NOMO-1 (cell line): ENCODE data around the gene MYNN.

ENCODE experiments used
- DNase-seq, 2 experiments: peaks; one replicate each; lab custom pipeline; 2025; ENCODE audit not compliant: unreplicated experiment in 2 of 2; lab: John Stamatoyannopoulos, UW

MYNN gene

DNA sequence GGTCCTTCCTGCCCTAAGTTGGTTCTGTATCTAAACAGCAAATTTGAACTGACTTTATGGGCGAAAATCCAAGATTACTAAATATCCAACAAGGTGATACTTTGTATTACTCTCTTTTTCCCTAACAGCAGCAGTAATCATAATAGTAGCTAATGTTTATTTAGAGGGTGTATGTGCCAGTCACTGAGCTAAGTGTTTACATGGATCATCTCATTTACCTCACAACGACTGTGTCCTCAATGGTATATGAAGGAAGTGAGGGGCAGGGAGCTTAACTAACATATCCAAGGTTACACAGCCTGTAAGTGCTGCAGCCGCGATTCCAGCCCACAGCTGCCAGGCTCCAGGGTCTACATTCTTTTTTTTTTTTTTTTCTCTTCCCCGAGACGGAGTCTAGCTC lies 49.8 kb downstream of the MYNN start:
- DNase-seq = no peak

GRCh38 chr3:169825316-169825715 lies 52.1 kb downstream of the MYNN start:
- DNase-seq = no peak

DNA sequence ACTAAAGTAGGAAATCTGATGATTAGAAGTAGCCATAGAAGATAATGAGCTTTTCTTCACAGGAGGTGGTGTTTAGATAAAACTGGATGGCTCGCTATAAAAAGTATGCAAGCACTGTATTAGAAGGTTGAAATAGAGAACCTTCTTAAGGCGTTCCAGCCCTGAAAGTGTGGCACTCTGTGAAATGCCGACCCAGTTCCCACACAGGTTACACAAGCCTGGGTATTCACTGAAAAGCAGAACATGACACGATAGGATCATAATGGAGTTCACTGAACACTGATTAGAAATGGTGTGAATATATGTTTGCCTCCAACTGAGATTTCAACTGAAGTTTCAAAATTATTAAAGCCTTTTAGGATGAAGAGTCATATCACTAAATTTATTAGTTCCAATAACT lies 54.5 kb downstream of the MYNN start:
- DNase-seq = peak in 1 of 2 experiments; percentile 34

- DNase-seq = no peak
Measured at GRCh38 chr3:169835533-169835932, 62.3 kb downstream of the MYNN start.

GRCh38 chr3:169836078-169836941 lies 63.1 kb downstream of the MYNN start:
- DNase-seq = peak; percentile 62 to 64

DNA sequence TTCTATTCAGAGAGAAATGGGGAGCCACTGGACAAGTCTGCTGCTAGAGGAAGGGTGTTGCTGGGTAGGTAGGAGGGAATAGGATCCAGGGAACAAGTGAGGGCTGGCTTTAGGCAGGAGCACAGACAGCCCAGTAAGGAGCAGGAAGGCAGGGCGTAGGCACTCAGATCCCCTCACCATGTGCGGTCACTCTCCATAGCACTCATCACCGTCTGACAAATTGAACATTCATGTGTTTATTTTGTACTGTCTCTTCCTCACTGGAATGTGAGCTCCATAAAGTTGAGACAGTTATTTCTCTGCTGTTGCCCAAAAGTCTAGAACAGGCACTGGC lies 63.7 kb downstream of the MYNN start:
- DNase-seq = no peak

DNA sequence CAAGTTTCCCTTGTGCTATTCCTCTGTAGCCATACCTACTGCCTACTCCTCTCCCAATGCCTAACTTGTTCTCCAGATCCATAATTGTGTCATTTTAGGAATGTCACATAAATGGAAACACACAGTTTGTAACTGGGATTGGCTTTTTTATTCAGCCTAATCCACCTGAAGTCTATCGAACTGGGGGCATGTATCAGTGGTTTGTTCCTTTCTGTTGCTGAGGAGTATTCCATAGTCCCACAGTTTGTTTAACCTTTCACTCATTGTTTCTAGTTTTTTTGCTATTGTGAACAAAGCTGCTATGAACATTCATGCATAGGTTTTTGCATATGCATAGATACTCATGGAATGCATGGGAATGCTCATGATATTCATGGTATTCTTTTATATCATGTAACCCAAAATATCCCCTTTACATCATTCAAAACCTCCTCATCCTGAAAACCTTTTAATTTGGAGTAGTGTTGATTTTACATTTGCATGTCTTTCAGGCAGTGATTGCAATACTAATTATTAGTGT lies 65.4 kb downstream of the MYNN start:
- DNase-seq = no peak
